NCI-H1694 (cell line): Measurements from ENCODE around the gene WDR46.
"Not testable (repeated sequence)": the region's sequence is repeated elsewhere in the genome, so short reads cannot be mapped to it uniquely, and the experiment has no call there.

Experiments used
- DNase-seq: peaks from one replicate; lab custom pipeline; 2025; lab: John Stamatoyannopoulos, UW

The WDR46 gene

DNA sequence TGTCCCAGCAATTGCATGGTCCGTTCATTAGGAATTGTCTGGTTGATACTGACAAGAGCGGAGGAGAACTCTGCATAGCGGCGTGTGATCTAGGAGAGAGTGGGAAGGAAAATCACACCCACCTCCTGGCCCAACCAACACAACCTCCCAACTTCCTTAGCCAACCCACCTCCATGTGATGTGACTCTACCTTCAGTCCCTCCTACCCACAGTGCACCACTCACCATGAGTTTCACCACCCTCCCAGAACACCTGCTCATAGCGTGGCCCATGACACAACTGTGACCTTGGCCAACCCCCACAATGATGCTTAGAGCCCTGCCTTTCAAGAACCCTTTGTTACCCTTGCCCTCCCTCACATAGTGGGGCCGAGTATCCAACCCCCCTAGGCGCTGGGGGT lies 25.0 kb downstream of the WDR46 start:
- no peak for DNase-seq

DNA sequence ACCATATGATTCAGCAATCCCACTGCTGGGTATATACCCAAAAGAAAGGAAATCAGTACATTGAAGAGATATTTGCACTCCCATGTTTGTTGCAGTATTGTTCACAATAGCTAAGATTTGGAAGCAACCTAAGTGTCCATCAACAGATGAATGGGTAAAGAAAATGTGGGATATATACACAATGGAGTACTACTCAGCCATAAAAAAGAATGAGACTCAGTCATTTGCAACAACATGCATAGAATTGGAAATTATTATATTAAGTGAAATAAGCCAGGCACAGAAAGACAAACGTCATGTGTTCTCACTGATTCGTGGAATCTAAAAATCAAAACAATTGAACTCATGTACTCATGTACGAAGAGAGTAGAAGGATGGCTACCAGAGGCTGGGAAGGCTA lies 26.5 kb downstream of the WDR46 start:
- not testable (repeated sequence) for DNase-seq

DNA sequence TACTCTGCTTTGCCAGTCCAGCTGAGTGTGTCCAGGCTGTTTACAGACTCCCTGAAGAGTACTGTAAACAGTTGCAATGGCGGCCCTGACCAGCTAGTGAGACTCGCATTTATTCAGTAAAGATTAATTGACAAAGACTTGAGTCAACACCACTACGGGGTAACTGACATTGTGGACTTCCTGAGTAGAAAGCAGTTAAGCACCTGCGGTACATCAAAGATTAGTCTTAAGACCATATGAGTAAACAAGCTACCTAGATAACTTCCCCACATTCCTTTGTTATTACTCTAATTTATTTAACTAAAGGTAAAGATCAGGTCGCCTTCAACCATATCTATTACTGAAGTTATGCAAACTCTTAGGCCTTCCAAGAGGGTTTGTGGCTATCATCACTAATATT lies 30.0 kb downstream of the WDR46 start:
- DNase-seq, result no peak

DNA sequence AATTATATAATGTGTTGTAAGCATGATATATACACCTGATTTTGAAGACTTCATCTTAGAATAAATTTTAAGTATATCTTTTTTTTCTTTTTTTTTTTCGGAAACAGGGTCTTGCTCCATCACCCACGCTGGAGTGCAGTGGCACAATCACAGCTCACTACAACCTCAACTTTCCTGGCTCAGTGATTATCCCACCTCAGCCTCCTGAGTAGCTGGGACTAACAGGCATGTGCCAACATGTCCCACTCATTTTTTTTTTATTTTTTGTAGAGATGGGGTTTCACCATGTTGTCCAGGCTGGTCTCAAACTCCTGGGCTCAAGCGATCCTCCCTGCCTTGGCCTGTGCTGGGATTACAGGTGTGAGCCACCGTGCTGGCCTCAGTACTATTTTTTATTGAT lies 34.4 kb downstream of the WDR46 start:
- no peak for DNase-seq

DNA sequence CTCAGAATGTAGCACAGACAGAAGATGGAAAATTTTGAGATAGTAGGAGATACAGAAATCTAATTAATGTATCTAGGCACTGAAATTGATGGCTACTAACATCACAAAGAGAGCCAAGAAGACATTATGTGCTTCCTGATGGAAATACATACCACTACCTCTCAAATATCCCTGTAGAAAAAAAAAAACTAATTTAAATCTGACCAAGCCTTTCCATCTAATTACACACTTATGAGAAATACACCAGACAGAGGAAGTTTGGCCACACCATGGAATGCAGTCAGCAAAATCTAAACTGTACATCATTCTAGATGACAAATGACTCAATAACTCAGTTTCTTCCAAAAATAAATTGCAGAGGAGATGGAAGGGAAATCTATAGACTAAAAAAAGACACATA lies 36.3 kb downstream of the WDR46 start:
- DNase-seq, result no peak

DNA sequence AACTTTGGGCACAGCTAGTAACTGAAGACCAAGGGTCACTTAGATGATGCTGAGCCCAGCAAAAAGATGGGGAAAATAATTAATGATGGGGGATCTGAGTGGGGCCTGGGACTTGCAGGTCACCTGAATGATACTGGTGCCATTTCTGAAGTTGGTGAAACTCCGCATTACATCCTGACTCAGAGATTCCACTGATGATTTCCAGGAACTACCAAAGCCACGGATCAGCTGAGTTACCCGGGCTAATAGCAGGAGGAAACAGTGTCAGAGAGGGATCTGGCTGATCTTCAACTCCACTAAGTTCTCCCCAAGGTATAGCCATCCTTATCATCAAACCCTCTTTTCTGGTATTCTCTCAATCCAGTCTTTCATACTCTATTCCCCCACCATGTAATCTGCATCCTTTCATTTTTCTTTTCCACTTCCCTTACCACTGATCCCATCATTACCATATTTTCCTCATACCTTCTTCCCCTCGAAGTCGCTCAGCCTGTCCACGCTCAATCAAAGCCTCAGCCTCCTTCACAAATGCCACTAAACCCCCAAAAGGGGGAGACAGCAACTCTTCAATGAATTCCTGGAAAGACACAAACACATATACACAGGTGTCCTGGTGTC lies 37.5 kb downstream of the WDR46 start:
- no peak for DNase-seq

DNA sequence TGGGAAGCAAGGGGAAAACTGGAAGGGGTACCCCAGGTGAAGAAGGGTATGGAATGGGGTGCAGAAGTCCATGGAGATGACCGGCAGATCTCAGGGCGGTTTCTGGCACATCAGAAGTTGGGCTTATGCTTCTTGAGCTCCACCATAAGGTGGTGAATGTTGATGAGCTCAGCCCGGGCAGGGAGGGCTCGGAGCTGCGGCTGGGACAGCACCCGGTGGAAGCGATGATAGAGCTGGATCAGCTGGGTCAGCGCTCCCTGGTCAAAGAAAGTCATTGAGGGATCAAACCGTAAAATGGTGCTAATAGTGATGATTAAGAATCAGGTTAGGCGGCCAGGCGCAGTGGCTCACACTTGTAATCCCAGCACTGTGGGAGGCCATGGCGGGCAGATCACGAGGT lies 38.3 kb downstream of the WDR46 start:
- DNase-seq, result no peak

DNA sequence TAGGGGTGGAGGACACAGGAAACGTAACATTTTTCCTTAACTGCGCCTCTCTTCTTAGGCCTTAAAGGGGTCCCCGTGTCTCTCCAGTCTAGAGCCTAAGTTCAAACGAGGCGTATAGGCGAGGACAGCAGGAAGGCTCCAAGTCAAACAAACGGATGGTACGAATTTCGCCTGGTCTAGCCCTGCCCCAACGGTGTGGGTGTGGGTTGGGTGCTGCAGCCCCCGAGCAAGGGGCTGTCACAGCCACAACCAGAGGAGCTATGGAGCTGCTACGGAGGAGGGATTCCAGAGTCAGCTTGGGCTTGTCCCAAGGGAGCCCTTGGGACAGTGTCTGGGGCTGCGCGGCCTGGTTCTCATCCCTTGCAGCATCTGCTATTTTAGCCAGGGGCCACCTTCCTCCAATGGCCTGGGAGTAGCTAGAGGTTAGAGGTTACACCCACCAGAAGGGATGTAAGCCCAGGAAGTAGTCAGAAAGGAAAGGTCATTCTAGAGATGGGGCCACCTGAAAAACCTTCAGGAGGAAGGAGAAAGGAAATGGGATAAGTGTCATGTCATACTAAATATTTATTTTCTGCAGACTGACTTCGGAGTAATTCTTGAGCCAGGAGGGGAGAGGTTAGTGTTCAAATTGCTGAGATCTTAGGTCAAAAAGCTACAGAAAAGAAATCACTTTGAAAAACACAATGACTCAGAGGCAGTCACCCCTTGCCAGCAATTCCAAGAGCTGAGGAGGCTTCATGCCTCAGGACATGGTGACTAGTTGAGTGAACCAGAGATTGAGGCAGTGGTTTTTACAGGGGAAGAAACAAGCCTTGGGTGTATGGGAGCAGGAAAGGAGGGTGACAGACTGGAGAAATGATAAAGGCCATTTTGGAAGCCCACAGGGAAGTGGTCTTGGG lies 39.1 kb downstream of the WDR46 start:
- DNase-seq, result no peak

DNA sequence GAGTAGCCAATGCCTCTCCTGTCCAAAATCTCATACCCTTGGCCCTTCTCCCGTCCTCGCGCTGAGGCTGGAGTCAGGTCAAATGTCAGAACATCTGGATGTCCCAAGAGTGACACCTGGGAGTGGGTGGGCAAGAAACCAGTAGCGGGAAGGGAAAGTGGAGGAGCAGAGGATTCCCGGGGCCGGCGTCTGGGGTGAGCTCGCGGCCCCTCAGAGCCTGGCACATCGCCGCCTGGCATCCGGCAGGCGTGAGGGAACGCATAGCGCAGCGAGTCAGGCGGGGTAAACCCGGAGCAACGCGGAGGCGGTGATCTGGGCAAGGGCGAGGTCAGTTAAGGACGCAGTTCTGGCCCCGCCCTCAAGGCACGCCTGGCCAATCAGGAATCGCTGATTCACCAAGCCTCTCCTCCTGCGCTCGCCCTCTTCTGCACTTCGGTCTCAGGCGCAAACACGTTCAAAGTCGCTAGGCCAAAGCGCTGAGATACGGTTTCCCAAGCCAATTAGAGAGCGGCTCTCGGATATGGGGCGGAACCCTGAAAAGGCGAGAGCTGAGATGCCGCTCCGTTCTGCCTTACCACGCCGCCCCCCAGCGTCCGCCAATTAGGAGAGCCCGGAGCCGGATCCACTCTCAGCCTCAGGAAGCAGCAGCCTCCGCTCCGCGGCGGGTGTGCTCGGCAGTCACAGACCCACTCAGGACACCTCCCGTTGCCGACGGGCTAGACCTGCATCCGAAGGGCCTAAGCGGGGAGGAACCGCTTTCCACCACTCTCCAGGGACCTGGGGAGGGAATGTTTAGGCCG lies 39.9 kb downstream of the WDR46 start:
- peak; percentile 97 for DNase-seq

DNA sequence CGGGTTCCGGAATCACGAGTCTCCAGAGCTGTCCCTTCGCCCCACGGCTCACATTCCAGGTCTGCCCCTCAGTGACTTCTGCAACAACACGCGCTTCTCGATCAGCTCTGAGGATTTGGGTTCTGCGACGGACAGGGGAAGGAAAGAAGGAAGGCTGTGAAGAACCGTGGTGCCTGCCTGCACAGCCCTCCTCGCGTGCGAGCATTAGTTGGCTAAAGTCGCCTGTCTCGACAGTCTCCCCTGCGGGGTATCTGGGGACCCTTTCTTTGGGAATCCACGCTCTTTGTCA lies 40.5 kb downstream of the WDR46 start:
- DNase-seq, result peak; percentile 35

DNA sequence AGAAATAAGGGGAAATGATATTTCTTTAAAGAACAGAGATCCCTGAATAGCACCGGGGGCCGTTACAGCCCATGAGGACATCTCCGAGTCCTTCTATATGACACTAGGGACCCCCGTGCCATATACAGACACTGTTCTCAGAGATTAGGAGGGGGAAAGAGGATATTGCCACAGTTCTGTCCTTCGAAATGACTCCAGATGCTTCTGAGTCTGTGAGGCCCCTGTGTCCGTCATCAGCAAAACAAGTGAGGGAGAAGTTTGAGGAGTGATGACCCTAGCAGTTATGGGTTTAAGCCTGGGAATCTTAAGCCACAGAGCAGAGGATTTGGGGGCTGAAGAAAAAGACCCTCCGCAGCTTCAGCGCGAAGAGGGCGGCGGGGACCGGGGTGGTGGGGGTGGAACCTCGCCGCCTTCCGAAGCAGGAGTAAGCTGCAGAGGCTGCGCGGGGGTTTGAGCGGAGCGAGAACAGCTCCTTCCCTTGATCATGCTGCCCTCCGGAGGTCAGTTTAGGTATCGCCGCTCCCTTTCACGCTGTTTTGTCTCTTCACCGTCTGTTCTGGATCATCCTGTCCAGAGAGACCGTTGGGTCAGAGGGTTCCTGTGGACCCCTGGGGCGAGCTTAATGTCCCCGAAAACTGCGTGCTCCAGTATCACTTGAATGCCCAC lies 40.9 kb downstream of the WDR46 start:
- DNase-seq, result peak; percentile 89

DNA sequence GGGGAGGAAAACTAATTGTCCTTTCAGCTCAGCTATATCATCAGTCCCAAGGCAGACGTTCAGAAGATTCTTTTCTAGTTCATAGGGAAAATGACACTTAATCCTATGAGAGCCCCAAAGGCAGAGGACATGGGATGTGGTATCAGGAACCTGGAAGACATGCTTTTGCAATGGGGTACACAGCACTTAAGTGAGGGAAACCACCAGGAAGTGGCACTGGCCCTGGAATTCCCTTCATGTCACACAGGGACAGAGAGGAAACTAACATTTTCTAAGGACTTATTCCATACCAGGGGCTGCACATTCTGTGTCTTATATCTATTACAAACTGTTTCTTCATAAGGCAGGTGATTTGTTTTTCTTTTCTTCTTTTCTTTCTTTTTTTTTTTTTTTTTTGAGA lies 45.6 kb downstream of the WDR46 start:
- DNase-seq, result no peak

DNA sequence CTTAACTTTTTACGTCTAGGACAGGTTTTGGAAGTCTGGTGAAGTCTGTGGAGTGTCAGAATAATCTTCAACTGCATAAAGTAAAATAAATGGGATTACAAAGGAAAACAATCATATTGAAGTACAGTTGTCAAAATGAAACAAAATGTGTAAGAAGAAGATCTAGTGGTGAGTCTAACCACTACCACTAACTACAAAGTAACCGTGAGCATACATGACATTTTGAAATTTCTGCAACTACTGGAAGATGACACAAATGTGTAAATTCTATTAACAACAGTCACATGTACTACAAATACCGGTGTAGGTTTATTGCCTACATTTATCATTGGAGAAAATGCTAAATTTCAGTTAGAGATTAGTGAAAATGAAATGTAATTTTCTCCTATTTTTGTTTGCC lies 47.1 kb downstream of the WDR46 start:
- DNase-seq, result no peak

DNA sequence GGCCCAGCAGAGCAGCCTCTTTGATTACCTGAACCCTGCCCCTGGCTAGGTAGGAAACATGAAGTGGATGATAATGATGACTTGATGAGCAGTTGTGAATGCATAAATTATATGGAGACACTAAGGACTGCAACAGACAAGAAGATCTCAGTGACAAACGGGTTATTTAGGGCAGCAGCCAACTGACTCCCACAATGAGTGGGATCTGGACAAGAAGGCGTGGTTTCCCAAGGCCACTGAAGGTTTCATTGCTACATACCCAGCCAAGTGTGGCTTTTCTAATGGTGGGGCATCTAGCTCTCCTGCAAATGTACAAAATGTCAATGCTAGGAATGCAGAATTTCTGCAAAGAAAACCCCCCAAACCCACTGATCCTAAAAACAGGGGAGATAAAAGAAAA lies 51.3 kb downstream of the WDR46 start:
- DNase-seq, result no peak

DNA sequence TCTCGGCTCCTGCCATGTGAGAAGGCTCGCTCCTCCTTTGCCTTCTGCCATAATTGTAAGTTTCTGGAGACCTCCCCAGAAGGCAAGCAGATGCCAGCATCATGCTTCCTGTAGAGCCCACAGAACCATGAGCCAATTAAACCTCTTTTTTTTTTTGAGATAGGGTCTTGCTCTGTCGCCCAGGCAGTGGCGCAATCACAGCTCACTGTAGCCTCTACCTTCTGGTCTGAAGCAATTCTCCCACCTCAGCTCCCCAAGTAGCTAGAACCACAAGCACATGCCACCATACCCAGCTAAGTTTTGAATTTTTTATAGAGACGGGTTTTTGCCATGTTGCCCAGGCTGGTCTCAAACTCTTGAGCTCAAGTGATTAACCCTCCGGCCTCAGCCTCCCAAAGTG lies 52.2 kb downstream of the WDR46 start:
- DNase-seq, result no peak

DNA sequence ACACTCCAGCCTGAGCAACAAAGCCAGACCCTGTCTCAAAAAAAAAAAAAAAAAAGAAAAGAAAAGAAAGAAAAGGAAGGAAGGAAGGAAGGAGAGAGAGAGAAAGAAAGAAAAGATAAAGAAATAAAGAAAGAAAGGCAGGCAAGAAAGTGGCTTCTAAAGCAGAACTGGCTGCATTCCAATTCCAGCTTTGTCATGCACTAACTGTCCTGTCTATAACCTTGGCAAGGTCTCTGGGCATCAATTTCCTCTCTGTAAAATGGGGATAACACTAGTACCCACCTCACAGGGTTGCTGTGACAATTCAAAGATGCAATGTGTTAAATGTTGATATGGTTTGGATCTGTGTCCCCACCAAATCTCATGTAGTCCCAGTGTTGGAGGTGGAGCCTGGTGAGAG lies 52.7 kb downstream of the WDR46 start:
- no peak for DNase-seq

DNA sequence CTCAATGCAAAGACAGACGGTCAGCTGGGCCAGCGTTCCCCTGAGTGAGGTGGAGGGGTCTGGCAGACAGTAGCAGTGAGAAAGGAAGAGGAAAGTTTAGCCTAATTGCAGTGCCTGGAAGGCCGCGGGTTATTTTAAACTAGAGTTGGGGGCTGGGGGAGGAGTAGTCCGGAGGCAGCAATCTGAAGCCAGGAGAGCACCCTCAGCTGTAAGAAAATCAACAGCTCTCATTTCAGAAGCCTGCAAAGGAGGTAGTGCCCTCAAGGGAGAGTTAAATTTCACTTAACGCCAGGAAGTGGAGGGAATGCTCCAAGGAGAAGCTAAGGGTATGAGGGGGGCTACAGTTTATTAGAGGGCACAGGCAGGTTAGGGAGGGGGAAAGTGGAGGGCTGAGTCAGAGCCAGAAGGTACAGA lies 53.8 kb downstream of the WDR46 start:
- no peak for DNase-seq
